Adipocyte (in vitro differentiated cells): ENCODE measurements around the gene PRPSAP1.
A peak's percentile ranks its signal among the peaks of the same experiment; 100 is the strongest.

Source experiments
- DNase-seq: peaks from one replicate; pipeline ENCODE4 v3.0.0-alpha.2; 2015; ENCODE audit warnings: low read depth
- H3K27me3 ChIP-seq: replicated peaks from 2 replicates; pipeline ENCODE4 v1.7.0; 2013; ENCODE audit warnings: mild to moderate bottlenecking, low read length, moderate library complexity; ENCODE audit not compliant: control insufficient read depth, insufficient read depth
- H3K36me3 ChIP-seq: 2 replicates; pipeline ENCODE4 v1.7.0; 2013; ENCODE audit warnings: low read length, mild to moderate bottlenecking, moderate library complexity; ENCODE audit not compliant: control insufficient read depth, insufficient read depth, severe bottlenecking
- H3K4me1 ChIP-seq: 2 replicates; pipeline ENCODE4 v1.7.0; 2013; ENCODE audit warnings: mild to moderate bottlenecking, low read length, moderate library complexity; ENCODE audit not compliant: control insufficient read depth, insufficient read depth
- H3K4me3 ChIP-seq: 2 replicates; pipeline ENCODE4 v1.7.0; 2013; ENCODE audit warnings: mild to moderate bottlenecking, low read length, moderate library complexity
- H3K9ac ChIP-seq: 2 replicates; pipeline ENCODE4 v1.7.0; 2013; ENCODE audit warnings: mild to moderate bottlenecking, low read length, moderate library complexity
- H3K9me3 ChIP-seq: 2 replicates; pipeline ENCODE4 v1.7.0; 2013; ENCODE audit warnings: mild to moderate bottlenecking, low read length, moderate library complexity; ENCODE audit not compliant: control insufficient read depth

Gene PRPSAP1

GRCh38 chr17:76278952-76279741 is 74.6 kb downstream of the PRPSAP1 start:
- no peaks in the 10 kb centered on the region for H3K9me3 ChIP-seq
- DNase-seq: peak; percentile 93
- H3K9ac ChIP-seq: no peak overlapping the region
- H3K27me3 ChIP-seq: peaks cover 2% of the 10 kb centered on the region
- peaks cover 27% of the 10 kb centered on the region for H3K4me1 ChIP-seq
- no peak overlapping the region for H3K4me3 ChIP-seq
- H3K36me3 ChIP-seq: no peaks in the 10 kb centered on the region

GRCh38 chr17:76278268-76278908 is 75.3 kb downstream of the PRPSAP1 start:
- Histone ChIP-seq H3K9ac (no peak overlapping the region), H3K4me3 (no peak overlapping the region), H3K4me1 (peaks cover 27% of the 10 kb centered on the region), H3K36me3 (no peaks in the 10 kb centered on the region), H3K27me3 (peaks cover 2% of the 10 kb centered on the region), H3K9me3 (no peaks in the 10 kb centered on the region)
- no peak for DNase-seq

GRCh38 chr17:76277300-76278267 is 76.1 kb downstream of the PRPSAP1 start:
- Histone ChIP-seq H3K9ac (peak overlapping the region; percentile 45), H3K36me3 (no peaks in the 10 kb centered on the region), H3K9me3 (no peaks in the 10 kb centered on the region), H3K4me1 (peaks cover 29% of the 10 kb centered on the region), H3K4me3 (no peak overlapping the region), H3K27me3 (peaks cover 2% of the 10 kb centered on the region)
- DNase-seq: no peak

GRCh38 chr17:76276461-76277299 is 77.0 kb downstream of the PRPSAP1 start:
- peak; percentile 85 for DNase-seq
- Histone ChIP-seq H3K4me3 (no peak overlapping the region), H3K36me3 (no peaks in the 10 kb centered on the region), H3K9me3 (no peaks in the 10 kb centered on the region), H3K9ac (peak overlapping the region; percentile 45), H3K27me3 (peaks cover 2% of the 10 kb centered on the region), H3K4me1 (peaks cover 30% of the 10 kb centered on the region)

GRCh38 chr17:76276069-76276431 is 77.7 kb downstream of the PRPSAP1 start:
- H3K4me1 ChIP-seq: peaks cover 33% of the 10 kb centered on the region
- no peaks in the 10 kb centered on the region for H3K9me3 ChIP-seq
- no peaks in the 10 kb centered on the region for H3K36me3 ChIP-seq
- peak overlapping the region; percentile 45 for H3K9ac ChIP-seq
- peaks cover 2% of the 10 kb centered on the region for H3K27me3 ChIP-seq
- no peak for DNase-seq
- H3K4me3 ChIP-seq: no peak overlapping the region

GRCh38 chr17:76275382-76276068 is 78.2 kb downstream of the PRPSAP1 start:
- Histone ChIP-seq H3K27me3 (peaks cover 2% of the 10 kb centered on the region), H3K36me3 (peaks cover 2% of the 10 kb centered on the region), H3K9me3 (no peaks in the 10 kb centered on the region), H3K9ac (no peak overlapping the region), H3K4me3 (no peak overlapping the region), H3K4me1 (peaks cover 36% of the 10 kb centered on the region)
- DNase-seq: no peak

- Histone ChIP-seq H3K4me3 (no peak overlapping the region), H3K4me1 (peaks cover 38% of the 10 kb centered on the region), H3K9me3 (no peaks in the 10 kb centered on the region), H3K36me3 (peaks cover 2% of the 10 kb centered on the region), H3K27me3 (no peaks in the 10 kb centered on the region), H3K9ac (peak overlapping the region; percentile 50)
- no peak for DNase-seq
These were observed 79.4 kb downstream of the PRPSAP1 start for GRCh38 chr17:76274112-76274956.

GRCh38 chr17:76273445-76274111 is 80.1 kb downstream of the PRPSAP1 start:
- Histone ChIP-seq H3K4me3 (no peak overlapping the region), H3K9me3 (no peaks in the 10 kb centered on the region), H3K4me1 (peaks cover 43% of the 10 kb centered on the region), H3K36me3 (peaks cover 2% of the 10 kb centered on the region), H3K27me3 (no peaks in the 10 kb centered on the region), H3K9ac (no peak overlapping the region)
- no peak for DNase-seq
